HG03064 (cell line): ENCODE data around the gene PCDHB1.
"Not testable (repeated sequence)": the region's sequence is repeated elsewhere in the genome, so short reads cannot be mapped to it uniquely, and the experiment has no call there.

Experiments used
- ATAC-seq: cut with Tn5 transposase; IDR thresholded peaks from one replicate; pipeline ENCODE4 v1.9.1; 2021; ENCODE audit warnings: low read depth; ENCODE audit not compliant: unreplicated experiment

PCDHB1 gene

GRCh38 chr5:141051521-141051866 lies 320 bp downstream of the PCDHB1 start:
- no peak for ATAC-seq

DNA sequence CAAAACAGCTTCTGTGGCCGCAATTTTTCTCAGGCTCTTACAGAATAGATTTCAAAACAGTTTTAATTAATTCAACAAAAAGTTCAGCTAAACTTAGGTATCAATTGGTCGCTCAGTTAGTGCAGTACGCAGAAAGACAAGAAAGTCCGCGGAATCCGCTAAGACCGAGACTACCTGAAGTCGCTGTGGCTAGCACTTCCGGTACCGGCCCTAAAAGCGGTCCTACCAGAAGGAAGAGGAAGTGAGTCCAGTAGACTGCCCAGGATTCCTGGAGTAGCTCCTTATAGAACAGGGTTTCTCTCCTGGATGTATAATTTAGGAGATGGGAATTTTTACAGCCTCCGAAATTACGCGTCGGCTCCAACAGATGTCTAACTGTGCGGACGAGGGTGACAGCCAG lies 26.7 kb downstream of the PCDHB1 start:
- no peak for ATAC-seq

GRCh38 chr5:141082228-141082627 lies 31.1 kb downstream of the PCDHB1 start:
- ATAC-seq = no peak

- ATAC-seq = no peak
These were observed 33.4 kb downstream of the PCDHB1 start for GRCh38 chr5:141084487-141084989.

GRCh38 chr5:141094481-141095262 lies 43.5 kb downstream of the PCDHB1 start, which contains the start of gene PCDHB2:
Gene PCDHB2, plus strand, starts transcription at chr5:141094615. Its CDS starts 176 bp downstream, at chr5:141094791.
- ATAC-seq = no peak

DNA sequence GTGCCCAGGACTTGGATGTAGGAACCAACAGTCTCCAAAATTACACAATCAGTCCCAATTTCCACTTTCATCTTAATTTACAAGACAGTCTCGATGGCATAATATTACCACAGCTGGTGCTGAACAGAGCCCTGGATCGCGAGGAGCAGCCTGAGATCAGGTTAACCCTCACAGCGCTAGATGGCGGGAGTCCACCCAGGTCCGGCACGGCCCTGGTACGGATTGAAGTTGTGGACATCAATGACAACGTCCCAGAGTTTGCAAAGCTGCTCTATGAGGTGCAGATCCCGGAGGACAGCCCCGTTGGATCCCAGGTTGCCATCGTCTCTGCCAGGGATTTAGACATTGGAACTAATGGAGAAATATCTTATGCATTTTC lies 44.1 kb downstream of the PCDHB1 start:
- ATAC-seq = no peak

DNA sequence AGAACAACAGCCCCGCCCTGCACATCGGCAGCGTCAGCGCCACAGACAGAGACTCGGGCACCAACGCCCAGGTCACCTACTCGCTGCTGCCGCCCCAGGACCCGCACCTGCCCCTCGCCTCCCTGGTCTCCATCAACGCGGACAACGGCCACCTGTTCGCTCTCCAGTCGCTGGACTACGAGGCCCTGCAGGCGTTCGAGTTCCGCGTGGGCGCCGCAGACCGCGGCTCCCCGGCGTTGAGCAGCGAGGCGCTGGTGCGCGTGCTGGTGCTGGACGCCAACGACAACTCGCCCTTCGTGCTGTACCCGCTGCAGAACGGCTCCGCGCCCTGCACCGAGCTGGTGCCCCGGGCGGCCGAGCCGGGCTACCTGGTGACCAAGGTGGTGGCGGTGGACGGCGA lies 45.0 kb downstream of the PCDHB1 start:
- ATAC-seq = not testable (repeated sequence)

- ATAC-seq = not testable (repeated sequence)
These were observed 45.4 kb downstream of the PCDHB1 start for GRCh38 chr5:141096586-141096985.

DNA sequence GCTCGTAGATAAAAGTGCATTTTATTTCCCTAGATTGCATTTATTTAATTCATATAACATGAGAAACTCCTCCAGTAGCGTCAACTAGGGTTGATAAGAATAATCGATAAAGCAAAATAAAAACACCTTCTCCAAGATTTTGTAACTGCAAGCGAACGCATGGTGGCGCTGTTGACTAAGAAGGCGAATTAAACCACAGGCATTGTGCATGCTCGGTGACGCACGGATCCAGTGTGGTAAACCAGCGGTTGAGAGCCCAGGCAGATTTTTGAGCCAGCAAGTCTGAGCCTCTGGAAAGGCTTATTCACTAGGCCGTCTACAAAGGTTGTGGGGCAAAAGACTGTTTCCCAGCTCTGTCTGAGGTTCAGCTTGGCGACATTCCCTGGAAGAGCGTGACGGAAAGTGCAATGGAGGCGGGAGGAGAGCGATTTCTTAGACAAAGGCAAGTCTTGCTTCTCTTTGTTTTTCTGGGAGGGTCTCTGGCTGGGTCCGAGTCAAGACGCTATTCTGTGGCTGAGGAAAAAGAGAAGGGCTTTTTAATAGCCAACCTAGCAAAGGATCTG lies 49.1 kb downstream of the PCDHB1 start, which contains the start of gene PCDHB3:
Gene PCDHB3, plus strand, starts transcription at position 231 of the 563 bp plus-strand sequence. Its CDS starts 177 bp downstream, at position 408.
- no peak for ATAC-seq

DNA sequence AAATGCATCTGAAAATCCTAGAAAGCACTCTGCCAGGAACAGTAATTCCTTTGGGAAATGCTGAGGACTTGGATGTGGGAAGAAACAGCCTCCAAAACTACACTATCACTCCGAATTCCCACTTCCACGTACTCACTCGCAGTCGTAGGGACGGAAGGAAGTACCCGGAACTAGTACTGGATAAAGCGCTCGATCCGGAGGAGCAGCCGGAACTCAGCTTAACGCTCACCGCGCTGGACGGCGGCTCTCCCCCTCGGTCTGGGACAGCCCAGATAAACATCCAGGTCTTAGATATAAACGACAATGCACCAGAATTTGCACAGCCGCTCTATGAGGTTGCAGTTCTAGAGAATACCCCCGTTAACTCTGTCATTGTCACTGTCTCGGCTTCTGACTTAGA lies 49.9 kb downstream of the PCDHB1 start:
- no peak for ATAC-seq

DNA sequence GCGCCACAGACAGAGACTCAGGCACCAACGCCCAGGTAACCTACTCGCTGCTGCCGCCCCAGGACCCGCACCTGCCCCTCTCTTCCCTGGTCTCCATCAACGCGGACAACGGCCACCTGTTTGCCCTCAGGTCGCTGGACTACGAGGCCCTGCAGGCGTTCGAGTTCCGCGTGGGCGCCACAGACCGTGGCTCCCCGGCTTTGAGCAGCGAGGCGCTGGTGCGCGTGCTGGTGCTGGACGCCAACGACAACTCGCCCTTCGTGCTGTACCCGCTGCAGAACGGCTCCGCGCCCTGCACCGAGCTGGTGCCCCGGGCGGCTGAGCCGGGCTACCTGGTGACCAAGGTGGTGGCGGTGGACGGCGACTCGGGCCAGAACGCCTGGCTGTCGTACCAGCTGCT lies 50.9 kb downstream of the PCDHB1 start:
- ATAC-seq = not testable (repeated sequence)

DNA sequence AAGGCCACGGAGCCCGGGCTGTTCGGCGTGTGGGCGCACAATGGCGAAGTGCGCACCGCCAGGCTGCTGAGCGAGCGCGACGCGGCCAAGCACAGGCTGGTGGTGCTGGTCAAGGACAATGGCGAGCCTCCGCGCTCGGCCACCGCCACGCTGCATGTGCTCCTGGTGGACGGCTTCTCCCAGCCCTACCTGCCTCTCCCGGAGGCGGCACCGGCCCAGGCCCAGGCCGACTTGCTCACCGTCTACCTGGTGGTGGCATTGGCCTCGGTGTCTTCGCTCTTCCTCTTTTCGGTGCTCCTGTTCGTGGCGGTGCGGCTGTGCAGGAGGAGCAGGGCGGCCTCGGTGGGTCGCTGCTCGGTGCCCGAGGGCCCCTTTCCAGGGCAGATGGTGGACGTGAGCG lies 51.3 kb downstream of the PCDHB1 start:
- ATAC-seq = not testable (repeated sequence)

- no peak for ATAC-seq
These were observed 54.2 kb downstream of the PCDHB1 start for GRCh38 chr5:141105350-141105749.
